ENCODE results near the gene GARIN5A. TPM values are rescaled to one million over a fixed set of nuclear protein-coding genes. Genes with fewer than 3 reads are reported as not detected.

The GARIN5A gene
- total RNA-seq, result 10 to 100 TPM in 1 of 2 donors, 1 to 10 TPM in 1; 5.9 to 16.8 TPM

- Histone ChIP-seq H3K36me3 (peaks cover 0 to 16% of the 10 kb centered on the region in 2 donors), H3K27ac (peak within 1 kb of the TSS; percentile 72 to 75), H3K27me3 (replicated peaks; ENCODE audit: insufficient read depth) (no peaks in the 10 kb centered on the region), H3K4me3 (peak within 1 kb of the TSS; percentile 89 to 91), H3K9me3 (no peaks in the 10 kb centered on the region), H3K4me1 (replicated peaks) (peaks cover 4% of the 10 kb centered on the region)
- 2% methylated on average over 42 of the region's 58 CpGs for WGBS
- TF ChIP-seq POLR2AphosphoS5 (IDR thresholded peaks at IDR 0.05), result peak; percentile 98
- peak in 1 of 4 experiments; percentile 26 for TF ChIP-seq CTCF (IDR thresholded peaks at IDR 0.05)
- peak; percentile 47 for TF ChIP-seq POLR2A (IDR thresholded peaks at IDR 0.05)
- peak; percentile 83 for DNase-seq (ENCODE audit: low spot score)
- intact Hi-C loops (cut with DNase I), result no loop called here
Measured at GRCh38 chr19:50476224-50476906, at the start of gene GARIN5A, which contains the start of gene EMC10. Gene GARIN5A (minus strand): TSS chr19:50476848. CDS start chr19:50476388, 460 bp downstream. Gene EMC10 (plus strand): TSS chr19:50476507. CDS start chr19:50476545, 38 bp downstream.

- Histone ChIP-seq H3K27ac (no peak overlapping the region), H3K27me3 (replicated peaks; ENCODE audit: insufficient read depth) (no peaks in the 10 kb centered on the region), H3K4me3 (no peak overlapping the region), H3K9me3 (no peaks in the 10 kb centered on the region), H3K4me1 (replicated peaks) (no peaks in the 10 kb centered on the region), H3K36me3 (no peaks in the 10 kb centered on the region)
- TF ChIP-seq POLR2AphosphoS5 (IDR thresholded peaks at IDR 0.05), result no peak
- TF ChIP-seq POLR2A (IDR thresholded peaks at IDR 0.05), result no peak
- TF ChIP-seq CTCF (IDR thresholded peaks at IDR 0.05), result no peak
- intact Hi-C loops (cut with DNase I), result no loop called here
- no peak for DNase-seq (ENCODE audit: low spot score)
- WGBS, result 93% methylated on average over 10 of the region's 10 CpGs
Measured at GRCh38 chr19:50522881-50523280, 46.2 kb upstream of the GARIN5A start.

GRCh38 chr19:50520822-50521465 is 44.3 kb upstream of the GARIN5A start:
- TF ChIP-seq POLR2AphosphoS5 (IDR thresholded peaks at IDR 0.05), result no peak
- TF ChIP-seq POLR2A (IDR thresholded peaks at IDR 0.05), result no peak
- no peak for TF ChIP-seq CTCF (IDR thresholded peaks at IDR 0.05)
- Histone ChIP-seq H3K9me3 (no peaks in the 10 kb centered on the region), H3K27me3 (replicated peaks; ENCODE audit: insufficient read depth) (no peaks in the 10 kb centered on the region), H3K4me1 (replicated peaks) (no peaks in the 10 kb centered on the region), H3K27ac (no peak overlapping the region), H3K36me3 (no peaks in the 10 kb centered on the region), H3K4me3 (no peak overlapping the region)
- WGBS, result 83% methylated on average over 17 of the region's 17 CpGs
- no peak for DNase-seq (ENCODE audit: low spot score)
- intact Hi-C loops (cut with DNase I), result no loop called here

GRCh38 chr19:50519006-50519575 is 42.4 kb upstream of the GARIN5A start:
- Histone ChIP-seq H3K4me3 (no peak overlapping the region), H3K9me3 (no peaks in the 10 kb centered on the region), H3K4me1 (replicated peaks) (no peaks in the 10 kb centered on the region), H3K27ac (no peak overlapping the region), H3K27me3 (replicated peaks; ENCODE audit: insufficient read depth) (no peaks in the 10 kb centered on the region), H3K36me3 (no peaks in the 10 kb centered on the region)
- DNase-seq (ENCODE audit: low spot score), result no peak
- intact Hi-C loops (cut with DNase I), result no loop called here
- 98% methylated on average over 30 of the region's 40 CpGs for WGBS
- TF ChIP-seq CTCF (IDR thresholded peaks at IDR 0.05), result no peak
